CD8-positive, alpha-beta memory T cell (primary cell): ENCODE measurements around the gene RNF13. TPM values are rescaled to one million over a fixed set of nuclear protein-coding genes. Genes with fewer than 3 reads are reported as not detected.

Experiments
- CTCF ChIA-PET: fragments of 350-600 bp; sonication (Branson Sonifier 250); formaldehyde crosslinking; loops from one replicate; lab custom pipeline; 2021; ENCODE audit warnings: antibody characterized with exemption; lab: Charles Lee
- POLR2A ChIA-PET: fragments of 350-600 bp; sonication (Branson Sonifier 250); formaldehyde crosslinking; loops from one replicate; lab custom pipeline; 2021; ENCODE audit warnings: antibody characterized with exemption; lab: Charles Lee
- DNase-seq, 5 donors: peaks; one replicate each; pipeline versions ENCODE4 v3.0.0 to v3.0.0-alpha.2; 2020 to 2022; ENCODE audit warnings: mixed read lengths in 1 of 5
- H3K27ac ChIP-seq: one replicate; pipeline ENCODE4 v1.7.0; 2013; ENCODE audit warnings: low read depth, mild to moderate bottlenecking, low read length, moderate library complexity
- H3K27me3 ChIP-seq: 2 replicates; pipeline ENCODE4 v1.7.0; 2013; ENCODE audit warnings: low read length, mild to moderate bottlenecking; ENCODE audit not compliant: insufficient read depth, poor library complexity, severe bottlenecking
- H3K36me3 ChIP-seq: 2 replicates; pipeline ENCODE4 v1.7.0; 2013; ENCODE audit warnings: mild to moderate bottlenecking, low read length, moderate library complexity; ENCODE audit not compliant: insufficient read depth
- H3K4me1 ChIP-seq: 2 replicates; pipeline ENCODE4 v1.7.0; 2013; ENCODE audit warnings: mild to moderate bottlenecking, low read length, moderate library complexity; ENCODE audit not compliant: insufficient read depth
- H3K4me3 ChIP-seq: 2 replicates; pipeline ENCODE4 v1.7.0; 2013; ENCODE audit warnings: mild to moderate bottlenecking, low read length
- H3K9me3 ChIP-seq: 2 replicates; pipeline ENCODE4 v1.7.0; 2013; ENCODE audit warnings: mild to moderate bottlenecking, low read length
- H3K27ac Mint-ChIP-seq, 8 donors: one replicate each; pipeline ENCODE4 v1.8.0; 2020 to 2021; ENCODE audit warnings: mixed read lengths in 8 of 8, mild to moderate bottlenecking in 6 of 8, inconsistent platforms in 3 of 8, moderate library complexity in 3 of 8
- H3K27me3 Mint-ChIP-seq, 2 donors: one replicate each; pipeline ENCODE4 v1.8.0; 2020 to 2021; ENCODE audit warnings: mixed read lengths in 2 of 2, mild to moderate bottlenecking in 1 of 2, moderate library complexity in 1 of 2
- H3K36me3 Mint-ChIP-seq, 3 donors: one replicate each; pipeline ENCODE4 v1.8.0; 2020 to 2021; ENCODE audit warnings: mixed read lengths in 3 of 3, inconsistent platforms in 1 of 3, mild to moderate bottlenecking in 1 of 3
- H3K4me1 Mint-ChIP-seq, 3 donors: one replicate each; pipeline ENCODE4 v1.8.0; 2020 to 2021; ENCODE audit warnings: mixed read lengths in 3 of 3, inconsistent platforms in 1 of 3, mild to moderate bottlenecking in 1 of 3
- H3K4me3 Mint-ChIP-seq, 7 donors: one replicate each; pipeline ENCODE4 v1.8.0; 2020 to 2021; ENCODE audit warnings: mixed read lengths in 7 of 7, mild to moderate bottlenecking in 6 of 7, moderate library complexity in 4 of 7, inconsistent platforms in 2 of 7
- H3K9me3 Mint-ChIP-seq, 5 donors: one replicate each; pipeline ENCODE4 v1.8.0; 2020 to 2022; ENCODE audit warnings: mixed read lengths in 5 of 5, mild to moderate bottlenecking in 3 of 5, moderate library complexity in 2 of 5, inconsistent platforms in 1 of 5
- polyA plus RNA-seq: library from polyadenylated mRNA; unstranded; fragments of 300-500 nt; fragmentation: Illumina TruSeq; gene quantifications from one replicate; pipeline ENCODE4 v1.2.3, GENCODE V29; 2021
- total RNA-seq, 2 experiments: library from RNA; stranded (reverse); gene quantifications; one replicate each; pipeline ENCODE4 v1.2.3, GENCODE V29; 2021

Gene RNF13
- total and polyA plus RNA-seq, 3 experiments from 2014 or later, result 33.5 to 110 (median 33.6) TPM

DNA sequence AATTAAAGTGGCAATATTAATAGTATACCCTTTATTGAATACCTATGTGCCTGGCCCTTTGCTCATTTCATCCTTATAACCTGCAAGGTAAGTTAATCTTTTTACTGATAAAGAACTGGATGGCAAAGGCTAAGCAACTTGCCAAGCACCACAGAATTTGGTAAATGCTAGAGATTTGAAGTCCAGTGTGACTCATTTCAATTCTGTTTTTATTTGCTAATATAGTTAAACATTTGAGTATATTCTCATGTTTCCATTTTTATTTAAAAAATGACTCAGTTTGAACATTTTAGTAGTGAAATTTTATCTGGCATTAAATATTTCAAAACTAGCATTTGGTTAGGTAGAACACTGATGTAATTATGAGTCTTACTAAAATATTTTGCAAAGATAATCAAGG lies 146.4 kb downstream of the RNF13 start:
- no peaks in the 10 kb centered on the region for H3K27me3 ChIP-seq
- no peak overlapping the region for H3K27ac ChIP-seq
- Mint-ChIP-seq H3K27ac (no peak overlapping the region), H3K36me3 (peaks cover 0 to 19% (median 4%) of the 10 kb centered on the region in 3 donors), H3K9me3 (no peaks in the 10 kb centered on the region), H3K4me1 (peaks cover 7 to 13% (median 9%) of the 10 kb centered on the region in 3 donors), H3K27me3 (peaks cover 0 to 2% of the 10 kb centered on the region in 2 donors), H3K4me3 (no peak overlapping the region)
- H3K36me3 ChIP-seq, result no peaks in the 10 kb centered on the region
- ChIA-PET POLR2A (no interaction called here), CTCF (no interaction called here)
- H3K4me3 ChIP-seq, result no peak overlapping the region
- DNase-seq, result no peak
- no peaks in the 10 kb centered on the region for H3K9me3 ChIP-seq
- H3K4me1 ChIP-seq, result peaks cover 4% of the 10 kb centered on the region

DNA sequence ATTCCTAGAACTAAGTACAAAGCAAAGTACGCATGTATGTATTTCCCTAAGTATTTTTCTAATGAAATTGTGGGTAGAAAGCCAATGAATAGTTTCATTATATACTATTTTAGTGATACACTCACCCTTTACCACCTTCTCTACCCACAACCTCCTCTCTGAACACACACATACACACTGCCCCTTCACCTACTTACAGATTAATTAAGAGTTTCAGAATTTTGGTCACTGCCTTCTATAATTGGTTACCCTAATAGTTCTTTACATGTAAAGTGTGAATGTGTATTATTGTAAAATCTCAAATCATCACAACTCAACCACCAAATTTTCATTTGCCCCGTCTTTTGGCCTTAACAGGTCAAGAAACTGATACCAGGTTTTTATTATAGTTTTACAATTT lies 150.5 kb downstream of the RNF13 start:
- Mint-ChIP-seq H3K9me3 (no peaks in the 10 kb centered on the region), H3K4me3 (no peak overlapping the region), H3K4me1 (peaks cover 0 to 3% (median 2%) of the 10 kb centered on the region in 3 donors), H3K27me3 (peaks cover 0 to 1% of the 10 kb centered on the region in 2 donors), H3K27ac (no peak overlapping the region), H3K36me3 (peaks cover 0 to 16% (median 4%) of the 10 kb centered on the region in 3 donors)
- CTCF ChIA-PET, result interaction anchor here (1.4 to 1.8 kb wide), 2 partner anchors 221 to 259 kb away, joined by 3 to 5 read pairs; no protein-coding TSS in a partner anchor
- POLR2A ChIA-PET, result no interaction called here
- H3K9me3 ChIP-seq, result no peaks in the 10 kb centered on the region
- H3K36me3 ChIP-seq, result no peaks in the 10 kb centered on the region
- no peaks in the 10 kb centered on the region for H3K27me3 ChIP-seq
- no peak overlapping the region for H3K4me3 ChIP-seq
- no peak overlapping the region for H3K27ac ChIP-seq
- H3K4me1 ChIP-seq, result no peaks in the 10 kb centered on the region
- DNase-seq, result no peak

DNA sequence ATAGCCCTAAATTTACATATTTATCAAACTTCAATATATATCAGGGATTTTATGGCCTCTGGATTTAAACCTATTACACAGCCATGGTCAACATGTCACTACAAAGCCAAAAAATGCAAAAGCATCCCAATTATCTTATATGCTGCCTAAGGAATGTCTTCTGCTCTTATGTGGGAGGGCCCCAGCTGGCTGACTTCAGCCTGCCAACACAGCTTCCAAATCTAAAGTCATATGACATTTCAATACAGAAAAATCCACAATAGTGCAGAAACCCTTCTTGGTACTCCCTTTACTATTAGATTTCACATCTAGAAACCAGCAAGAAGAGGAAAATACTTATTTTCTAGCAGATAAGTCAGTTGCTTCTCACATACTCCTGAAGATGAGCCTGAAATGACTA lies 151.3 kb downstream of the RNF13 start:
- ChIA-PET CTCF (interaction anchor here (1.4 to 2.2 kb wide), 3 partner anchors 220 to 258 kb away, joined by 3 to 5 read pairs (median 4); no protein-coding TSS in a partner anchor), POLR2A (no interaction called here)

DNA sequence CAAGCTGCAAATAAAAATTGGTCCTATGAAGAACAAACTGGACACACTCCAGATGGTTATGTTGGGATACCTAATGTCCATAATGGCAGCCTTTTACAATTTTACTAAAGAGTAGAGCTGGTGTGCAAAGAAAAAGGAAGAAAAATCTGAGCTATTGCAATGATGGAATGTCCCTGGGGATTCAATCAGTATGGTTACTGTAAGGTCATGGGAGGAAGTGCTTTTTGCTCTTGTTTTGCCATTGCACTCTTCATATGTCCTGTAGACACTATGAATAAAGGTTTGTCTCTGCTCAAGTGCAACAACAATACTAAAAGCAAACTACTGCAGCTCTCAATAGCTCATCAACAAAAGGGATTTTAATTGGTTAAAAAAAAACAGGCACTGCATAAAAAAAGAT lies 152.3 kb downstream of the RNF13 start:
- no peaks in the 10 kb centered on the region for H3K9me3 Mint-ChIP-seq
- H3K27me3 Mint-ChIP-seq, result peaks cover 0 to 7% of the 10 kb centered on the region in 2 donors
- Histone ChIP-seq H3K27me3 (no peaks in the 10 kb centered on the region), H3K36me3 (no peaks in the 10 kb centered on the region), H3K9me3 (no peaks in the 10 kb centered on the region), H3K4me3 (no peak overlapping the region), H3K27ac (no peak overlapping the region), H3K4me1 (peaks cover 10% of the 10 kb centered on the region)
- no peak overlapping the region for H3K4me3 Mint-ChIP-seq
- H3K36me3 Mint-ChIP-seq, result peaks cover 0 to 14% (median 4%) of the 10 kb centered on the region in 3 donors
- H3K4me1 Mint-ChIP-seq, result peaks cover 7 to 15% (median 11%) of the 10 kb centered on the region in 3 donors
- no peak overlapping the region for H3K27ac Mint-ChIP-seq
- CTCF ChIA-PET, result interaction anchor here (2.2 to 2.5 kb wide), 2 partner anchors 219 to 255 kb away, joined by 4 to 14 read pairs; no protein-coding TSS in a partner anchor
- POLR2A ChIA-PET, result no interaction called here
- DNase-seq, result no peak

More for the DNA sequence above, 151.3 kb downstream of the RNF13 start:
- Histone ChIP-seq H3K4me3 (no peak overlapping the region), H3K9me3 (no peaks in the 10 kb centered on the region), H3K27ac (no peak overlapping the region), H3K36me3 (no peaks in the 10 kb centered on the region), H3K4me1 (peaks cover 5% of the 10 kb centered on the region), H3K27me3 (no peaks in the 10 kb centered on the region)
- no peak overlapping the region for H3K4me3 Mint-ChIP-seq
- no peak for DNase-seq
- peaks cover 2 to 9% (median 5%) of the 10 kb centered on the region in 3 donors for H3K4me1 Mint-ChIP-seq
- H3K27ac Mint-ChIP-seq, result peak overlapping the region in 1 of 8 donors; percentile 28
- no peaks in the 10 kb centered on the region for H3K9me3 Mint-ChIP-seq
- H3K27me3 Mint-ChIP-seq, result peaks cover 0 to 2% of the 10 kb centered on the region in 2 donors
- H3K36me3 Mint-ChIP-seq, result peaks cover 0 to 14% (median 4%) of the 10 kb centered on the region in 3 donors

DNA sequence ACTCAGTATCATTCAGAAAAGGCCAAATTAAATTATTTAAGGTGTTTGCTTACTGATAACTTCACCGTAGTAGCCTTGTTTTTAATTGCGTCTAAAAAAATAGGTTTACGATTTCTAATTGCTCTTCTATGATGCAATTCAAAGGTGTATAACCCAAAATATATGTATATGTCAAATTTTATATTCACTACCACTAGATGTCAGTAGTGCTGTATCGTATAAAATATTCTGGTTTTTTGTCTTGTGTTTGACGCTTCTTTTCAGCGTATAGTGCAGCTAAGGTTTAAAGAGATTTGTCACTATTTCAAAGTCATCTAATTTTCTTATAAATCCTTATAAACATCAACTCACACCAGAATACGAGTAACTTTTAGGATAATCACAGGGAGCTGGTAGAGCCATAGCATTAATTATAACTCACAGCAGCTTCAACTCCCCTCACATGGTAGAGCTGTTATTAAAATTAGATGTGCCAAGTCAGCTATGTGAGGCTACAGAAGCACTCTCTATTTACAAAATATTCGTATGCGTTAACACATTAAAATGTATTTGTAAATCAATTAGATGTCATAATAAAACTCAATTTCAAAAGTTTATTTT lies 154.2 kb downstream of the RNF13 start:
- peak in 2 of 5 donors; percentile 36 to 45 for DNase-seq
- Mint-ChIP-seq H3K4me3 (peak overlapping the region in 1 of 7 donors; percentile 71), H3K4me1 (peaks cover 14 to 24% (median 20%) of the 10 kb centered on the region in 3 donors), H3K27ac (no peak overlapping the region), H3K36me3 (peaks cover 0 to 13% (median 0%) of the 10 kb centered on the region in 3 donors), H3K9me3 (no peaks in the 10 kb centered on the region), H3K27me3 (peaks cover 7 to 9% of the 10 kb centered on the region in 2 donors)
- no peak overlapping the region for H3K27ac ChIP-seq
- no peak overlapping the region for H3K4me3 ChIP-seq
- H3K36me3 ChIP-seq, result no peaks in the 10 kb centered on the region
- peaks cover 10% of the 10 kb centered on the region for H3K4me1 ChIP-seq
- ChIA-PET CTCF (interaction anchor here (0.9 to 2.5 kb wide), 8 partner anchors 9 to 253 kb away, joined by 3 to 17 read pairs (median 3); no protein-coding TSS in a partner anchor), POLR2A (no interaction called here)
- no peaks in the 10 kb centered on the region for H3K9me3 ChIP-seq
- H3K27me3 ChIP-seq, result no peaks in the 10 kb centered on the region

DNA sequence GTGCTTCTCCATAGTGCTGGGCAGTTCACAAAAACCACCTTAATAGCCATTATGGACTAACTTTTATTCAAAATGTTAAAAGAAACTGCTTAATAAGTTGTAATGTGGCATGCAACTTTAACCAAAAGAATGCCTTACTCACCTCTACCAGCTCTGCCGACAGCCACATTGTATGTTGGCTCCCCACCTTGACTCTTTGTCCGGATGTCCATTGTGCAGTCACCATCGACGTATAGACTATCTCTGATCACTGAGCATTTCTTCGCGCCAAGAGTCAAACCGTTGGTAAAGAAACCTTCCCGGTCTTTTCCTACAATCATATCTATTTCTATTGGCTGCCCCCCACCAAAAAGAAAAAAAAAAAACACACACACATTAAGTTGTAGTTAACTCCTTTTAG lies 155.2 kb downstream of the RNF13 start:
- no peak overlapping the region for H3K4me3 ChIP-seq
- no peaks in the 10 kb centered on the region for H3K36me3 ChIP-seq
- Mint-ChIP-seq H3K4me3 (peak overlapping the region in 1 of 7 donors; percentile 18), H3K36me3 (peaks cover 0 to 13% (median 0%) of the 10 kb centered on the region in 3 donors), H3K27me3 (peaks cover 8 to 13% of the 10 kb centered on the region in 2 donors), H3K4me1 (peaks cover 14 to 27% (median 23%) of the 10 kb centered on the region in 3 donors), H3K27ac (no peak overlapping the region), H3K9me3 (no peaks in the 10 kb centered on the region)
- ChIA-PET POLR2A (no interaction called here), CTCF (interaction anchor here (1.2 kb wide), 1 partner anchor 15 kb away, joined by 3 read pairs; no protein-coding TSS in a partner anchor)
- peaks cover 10% of the 10 kb centered on the region for H3K4me1 ChIP-seq
- DNase-seq, result no peak
- no peak overlapping the region for H3K27ac ChIP-seq
- H3K9me3 ChIP-seq, result no peaks in the 10 kb centered on the region
- H3K27me3 ChIP-seq, result no peaks in the 10 kb centered on the region

DNA sequence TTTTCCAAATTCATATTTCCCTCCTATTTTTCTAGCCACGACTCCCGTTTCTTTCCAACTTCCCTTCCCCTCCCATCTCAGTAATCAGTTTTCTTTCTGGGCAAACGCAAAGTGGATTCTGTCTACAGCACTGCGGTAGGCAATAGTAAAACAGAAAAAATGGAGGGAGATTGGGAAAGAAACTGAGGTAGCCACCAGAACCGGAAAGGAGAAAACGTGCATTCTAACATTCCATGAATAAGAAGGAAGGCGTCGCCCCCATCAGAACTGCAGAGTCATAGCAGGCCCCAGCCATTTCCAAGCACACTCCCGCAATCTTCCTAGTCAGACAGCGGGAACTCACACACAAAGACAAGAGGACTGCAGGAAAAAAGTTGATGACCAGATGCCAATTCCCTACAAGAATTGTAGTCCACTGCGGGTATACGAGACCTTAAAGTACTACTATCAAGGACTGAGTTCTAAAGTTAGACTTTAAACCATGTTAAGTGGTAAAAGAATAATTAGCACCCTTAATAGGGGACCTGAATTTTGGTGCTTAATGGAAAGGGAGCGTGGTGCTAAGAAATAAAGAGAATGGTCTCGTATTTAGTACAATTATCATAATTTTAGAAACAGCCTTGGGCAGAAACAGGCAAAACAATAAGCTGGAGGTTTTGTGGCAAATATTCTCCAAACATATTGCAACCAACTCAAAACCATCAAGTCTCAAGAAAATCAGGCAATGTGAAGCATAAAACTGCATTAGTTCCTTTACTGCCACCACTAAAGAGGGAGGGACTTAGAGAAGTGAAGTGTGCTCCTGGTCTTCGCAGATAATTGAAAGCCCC lies 156.3 kb downstream of the RNF13 start:
- Histone ChIP-seq H3K27me3 (peaks cover under 1% of the 10 kb centered on the region), H3K27ac (no peak overlapping the region), H3K4me3 (peak overlapping the region; percentile 58), H3K9me3 (no peaks in the 10 kb centered on the region), H3K36me3 (no peaks in the 10 kb centered on the region), H3K4me1 (peaks cover 10% of the 10 kb centered on the region)
- Mint-ChIP-seq H3K4me3 (peak overlapping the region; percentile 86 to 96 (median 89)), H3K27me3 (peaks cover 14 to 21% of the 10 kb centered on the region in 2 donors), H3K36me3 (peaks cover 0 to 12% (median 0%) of the 10 kb centered on the region in 3 donors), H3K9me3 (no peaks in the 10 kb centered on the region), H3K4me1 (peaks cover 14 to 27% (median 23%) of the 10 kb centered on the region in 3 donors), H3K27ac (peak overlapping the region in 6 of 8 donors; percentile 33 to 80 (median 72))
- CTCF ChIA-PET, result interaction anchor here (0.6 to 1.0 kb wide), 4 partner anchors 11 to 251 kb away, joined by 3 to 5 read pairs (median 4); no protein-coding TSS in a partner anchor
- no peak for DNase-seq
- POLR2A ChIA-PET, result interaction anchor here (0.5 kb wide), 1 partner anchor 439 kb away, joined by 3 read pairs; the partner anchor contains the start of gene TSC22D2
